SK-N-SH treated with all-trans-retinoic acid at 6 μM for 48 hours (cell line): ENCODE data around the gene ZFHX3.

Experiments
- BACH2 ChIP-seq: fragments of 250-450 bp; sonication (Bioruptor Pico); IDR thresholded peaks from 2 replicates; pipeline ENCODE4 v1.9.0; 2021; ENCODE audit warnings: mild to moderate bottlenecking, borderline replicate concordance
- CSRNP3 ChIP-seq: fragments of 250-450 bp; sonication (Bioruptor Pico); IDR thresholded peaks from 2 replicates; pipeline ENCODE4 v1.5.1; 2021; ENCODE audit warnings: mild to moderate bottlenecking, moderate library complexity
- GLIS3 ChIP-seq: fragments of 250-450 bp; sonication (Bioruptor Pico); IDR thresholded peaks from 2 replicates; pipeline ENCODE4 v1.5.0; 2020; ENCODE audit warnings: mild to moderate bottlenecking, moderate library complexity
- ISL1 ChIP-seq: fragments of 250-450 bp; sonication (Bioruptor Pico); IDR thresholded peaks from 2 replicates; pipeline ENCODE4 v2.1.2; 2022; ENCODE audit warnings: mild to moderate bottlenecking, moderate library complexity
- OSR1 ChIP-seq: fragments of 250-450 bp; sonication (Bioruptor Pico); IDR thresholded peaks from 2 replicates; pipeline ENCODE4 v1.8.0; 2022; ENCODE audit warnings: moderate library complexity, mild to moderate bottlenecking, inconsistent platforms
- RARB ChIP-seq: fragments of 250-450 bp; sonication (Bioruptor Pico); IDR thresholded peaks from 2 replicates; pipeline ENCODE4 v1.8.0; 2021; ENCODE audit warnings: mild to moderate bottlenecking, moderate library complexity
- ZFP3 ChIP-seq: fragments of 250-450 bp; sonication (Bioruptor Pico); IDR thresholded peaks from 2 replicates; pipeline ENCODE4 v1.5.0; 2020; ENCODE audit warnings: mild to moderate bottlenecking, moderate library complexity
- TF ChIP-seq, protein P1 (sequence below): fragments of 250-450 bp; sonication (Bioruptor Pico); IDR thresholded peaks from 2 replicates; pipeline ENCODE4 v1.5.1; 2020; ENCODE audit warnings: low read depth, mild to moderate bottlenecking, moderate library complexity
- TF ChIP-seq, protein P2 (sequence below): fragments of 250-450 bp; sonication (Bioruptor Pico); IDR thresholded peaks from 2 replicates; pipeline ENCODE4 v1.8.0; 2020; ENCODE audit warnings: mild to moderate bottlenecking, moderate library complexity, borderline replicate concordance

DNA sequence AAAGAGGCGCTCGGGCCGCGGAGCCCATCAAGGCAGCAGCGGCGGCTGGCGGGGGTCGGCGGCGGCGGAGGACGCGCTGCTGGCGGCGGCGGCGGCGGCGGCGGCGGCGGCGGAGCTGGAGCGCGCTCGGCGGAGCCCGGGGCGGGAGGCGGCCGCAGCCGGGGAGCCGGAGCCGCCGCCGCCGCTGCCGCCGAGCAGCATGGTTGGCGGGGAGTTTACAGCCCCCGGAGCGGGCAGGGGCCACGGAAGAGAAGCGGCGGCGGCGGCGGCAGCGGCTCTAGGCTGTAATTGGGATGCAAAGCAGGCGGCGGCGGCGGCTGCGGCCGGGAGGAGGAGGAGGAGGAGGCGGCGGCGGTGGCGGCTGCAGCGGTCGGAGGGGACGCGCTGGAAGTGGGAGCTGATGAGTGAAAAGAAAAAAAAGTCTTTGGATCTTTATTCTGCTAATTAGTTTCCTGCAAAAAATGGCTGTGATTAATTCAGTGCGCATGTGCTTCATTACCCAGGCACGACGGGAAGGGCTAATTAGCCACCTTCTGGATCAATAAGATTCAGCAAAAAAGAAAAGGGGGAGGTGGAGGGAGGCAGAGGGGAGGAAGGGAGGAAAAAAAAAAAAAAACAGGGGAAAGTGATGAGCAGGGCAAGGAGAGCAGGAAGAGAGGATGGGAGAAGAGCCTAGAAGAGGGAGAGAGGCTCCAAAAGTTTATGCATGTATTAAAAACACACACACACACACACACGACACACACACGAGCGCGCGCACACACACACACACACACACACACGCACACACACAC lies 10.9 kb upstream of the ZFHX3 start:
- TF ChIP-seq BACH2 (CRISPR knock-in tag) (no peak), RARB (CRISPR knock-in tag) (no peak), ISL1 (CRISPR knock-in tag) (no peak), ZFP3 (CRISPR knock-in tag) (no peak), CSRNP3 (no peak), OSR1 (CRISPR knock-in tag) (no peak), GLIS3 (CRISPR knock-in tag) (no peak)
- TF ChIP-seq, protein P1, sequence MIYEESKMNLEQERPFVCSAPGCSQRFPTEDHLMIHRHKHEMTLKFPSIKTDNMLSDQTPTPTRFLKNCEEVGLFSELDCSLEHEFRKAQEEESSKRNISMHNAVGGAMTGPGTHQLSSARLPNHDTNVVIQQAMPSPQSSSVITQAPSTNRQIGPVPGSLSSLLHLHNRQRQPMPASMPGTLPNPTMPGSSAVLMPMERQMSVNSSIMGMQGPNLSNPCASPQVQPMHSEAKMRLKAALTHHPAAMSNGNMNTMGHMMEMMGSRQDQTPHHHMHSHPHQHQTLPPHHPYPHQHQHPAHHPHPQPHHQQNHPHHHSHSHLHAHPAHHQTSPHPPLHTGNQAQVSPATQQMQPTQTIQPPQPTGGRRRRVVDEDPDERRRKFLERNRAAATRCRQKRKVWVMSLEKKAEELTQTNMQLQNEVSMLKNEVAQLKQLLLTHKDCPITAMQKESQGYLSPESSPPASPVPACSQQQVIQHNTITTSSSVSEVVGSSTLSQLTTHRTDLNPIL (CRISPR knock-in tag), result no peak
- TF ChIP-seq, protein P2, sequence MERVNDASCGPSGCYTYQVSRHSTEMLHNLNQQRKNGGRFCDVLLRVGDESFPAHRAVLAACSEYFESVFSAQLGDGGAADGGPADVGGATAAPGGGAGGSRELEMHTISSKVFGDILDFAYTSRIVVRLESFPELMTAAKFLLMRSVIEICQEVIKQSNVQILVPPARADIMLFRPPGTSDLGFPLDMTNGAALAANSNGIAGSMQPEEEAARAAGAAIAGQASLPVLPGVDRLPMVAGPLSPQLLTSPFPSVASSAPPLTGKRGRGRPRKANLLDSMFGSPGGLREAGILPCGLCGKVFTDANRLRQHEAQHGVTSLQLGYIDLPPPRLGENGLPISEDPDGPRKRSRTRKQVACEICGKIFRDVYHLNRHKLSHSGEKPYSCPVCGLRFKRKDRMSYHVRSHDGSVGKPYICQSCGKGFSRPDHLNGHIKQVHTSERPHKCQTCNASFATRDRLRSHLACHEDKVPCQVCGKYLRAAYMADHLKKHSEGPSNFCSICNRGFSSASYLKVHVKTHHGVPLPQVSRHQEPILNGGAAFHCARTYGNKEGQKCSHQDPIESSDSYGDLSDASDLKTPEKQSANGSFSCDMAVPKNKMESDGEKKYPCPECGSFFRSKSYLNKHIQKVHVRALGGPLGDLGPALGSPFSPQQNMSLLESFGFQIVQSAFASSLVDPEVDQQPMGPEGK, result no peak
